Stimulated activated memory B cell treated with anti-CD40 and anti-IgM and Interleukin-4, amounts not matched to agents 10 μg/mL and 1 μg/mL and 100 μg/mL, for 72 hours (primary cell): ENCODE measurements around the gene CCDC88C.

Experiments
- ATAC-seq: fragments of 150-1000 bp; cut with Tn5 transposase; 2 replicates; pipeline ENCODE4 v1.10.0; 2021
- H3K27ac Mint-ChIP-seq: one replicate; pipeline ENCODE4 v1.8.0; 2022; ENCODE audit warnings: mild to moderate bottlenecking, mixed read lengths
- H3K27me3 Mint-ChIP-seq: one replicate; pipeline ENCODE4 v1.8.0; 2022; ENCODE audit warnings: mixed read lengths
- H3K36me3 Mint-ChIP-seq: one replicate; pipeline ENCODE4 v1.8.0; 2022; ENCODE audit warnings: mixed read lengths
- H3K4me1 Mint-ChIP-seq: one replicate; pipeline ENCODE4 v1.8.0; 2022; ENCODE audit warnings: mixed read lengths
- H3K4me3 Mint-ChIP-seq: one replicate; pipeline ENCODE4 v1.8.0; 2022; ENCODE audit warnings: mild to moderate bottlenecking, moderate library complexity, mixed read lengths
- H3K9me3 Mint-ChIP-seq: one replicate; pipeline ENCODE4 v1.8.0; 2022; ENCODE audit warnings: mixed read lengths

Gene CCDC88C

DNA sequence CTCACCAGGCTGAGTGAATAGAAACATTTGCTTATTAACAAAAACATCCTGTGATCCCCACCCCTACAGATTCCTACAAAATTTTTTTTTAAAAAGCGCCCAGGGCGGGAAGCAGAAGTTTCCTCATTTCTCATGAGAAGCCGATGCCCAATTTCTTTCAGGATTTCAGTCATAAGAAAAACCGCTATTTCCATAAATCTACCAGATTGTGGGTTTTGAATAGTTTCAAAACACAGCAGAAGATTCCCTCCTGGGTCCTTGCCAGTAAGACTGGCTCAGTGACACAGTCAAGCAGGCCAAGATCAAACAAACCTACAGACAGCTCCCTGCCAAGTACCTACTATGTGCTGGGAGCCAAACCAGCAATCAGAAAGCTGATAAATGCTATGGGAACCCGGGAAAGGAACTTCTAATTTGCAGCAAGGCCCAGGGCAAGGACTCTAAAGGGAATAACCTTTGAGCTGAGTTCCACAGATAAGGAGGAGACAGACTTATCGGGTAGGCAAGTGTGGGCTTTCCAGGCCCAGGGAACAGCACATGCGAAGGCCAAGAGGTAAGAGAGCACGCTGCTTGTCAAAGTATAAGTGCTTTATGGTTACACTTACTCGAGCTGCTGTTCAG lies 68.7 kb downstream of the CCDC88C start:
- Mint-ChIP-seq H3K36me3 (peaks cover 11% of the 10 kb centered on the region), H3K4me1 (peaks cover 91% of the 10 kb centered on the region), H3K4me3 (peak overlapping the region; percentile 20), H3K9me3 (no peaks in the 10 kb centered on the region), H3K27me3 (no peaks in the 10 kb centered on the region), H3K27ac (peak overlapping the region; percentile 90)
- ATAC-seq, result no peak

DNA sequence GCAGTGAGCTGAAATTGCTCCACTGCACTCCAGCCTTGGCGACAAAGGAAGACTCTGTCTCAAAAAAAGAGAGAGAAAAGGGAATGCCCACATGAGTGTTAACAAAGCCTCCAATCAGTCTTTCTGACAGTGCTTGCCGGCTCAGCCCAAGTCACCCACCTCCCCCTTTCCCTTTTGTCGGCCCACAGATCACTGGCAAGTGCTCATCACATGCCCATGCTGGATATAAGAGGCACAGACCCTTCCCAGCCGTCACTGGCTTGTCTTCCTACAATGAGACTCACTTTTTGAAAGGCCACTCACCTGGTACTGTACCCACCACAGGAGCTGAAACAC lies 70.8 kb downstream of the CCDC88C start:
- H3K36me3 Mint-ChIP-seq, result peaks cover 22% of the 10 kb centered on the region
- peaks cover 77% of the 10 kb centered on the region for H3K4me1 Mint-ChIP-seq
- no peaks in the 10 kb centered on the region for H3K27me3 Mint-ChIP-seq
- H3K27ac Mint-ChIP-seq, result peak overlapping the region; percentile 62
- no peak overlapping the region for H3K4me3 Mint-ChIP-seq
- no peaks in the 10 kb centered on the region for H3K9me3 Mint-ChIP-seq
- no peak for ATAC-seq

DNA sequence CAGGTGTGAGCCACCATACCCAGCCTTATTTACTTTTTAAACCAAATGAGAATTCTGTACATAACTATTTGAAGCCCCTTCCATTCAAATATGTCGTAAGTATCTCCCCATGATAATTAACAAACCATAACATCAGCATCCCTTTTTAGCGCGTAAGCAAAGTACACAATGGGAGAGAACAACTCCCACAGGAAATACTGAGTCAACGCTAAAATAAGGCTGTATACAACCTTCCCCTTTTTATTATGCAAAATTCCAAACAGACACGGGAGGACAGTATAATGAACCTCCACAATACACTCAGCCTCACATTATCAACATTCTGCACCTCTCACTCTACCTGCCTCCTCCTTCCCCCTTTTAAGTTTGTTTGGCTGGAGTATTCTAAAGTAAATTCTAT lies 73.5 kb downstream of the CCDC88C start:
- peaks cover 43% of the 10 kb centered on the region for H3K36me3 Mint-ChIP-seq

DNA sequence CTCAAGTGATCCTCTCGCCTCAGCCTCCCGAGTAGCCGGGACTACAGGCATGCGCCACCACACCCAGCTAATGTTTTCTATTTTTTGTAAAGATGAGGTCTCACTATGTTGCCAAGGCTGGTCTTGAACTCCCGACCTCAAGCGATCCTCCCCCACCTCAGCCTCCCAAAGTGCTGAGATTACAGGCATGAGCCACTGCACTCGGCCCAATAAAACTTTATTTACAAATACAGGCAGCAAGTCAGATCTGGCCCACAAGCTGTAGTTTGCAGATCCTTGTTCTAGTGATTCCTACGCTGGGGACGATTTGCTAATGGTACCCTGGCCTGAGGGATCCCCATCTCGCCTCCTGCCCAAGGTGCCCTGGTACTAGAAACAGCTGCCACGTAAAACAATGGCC lies 74.6 kb downstream of the CCDC88C start:
- Mint-ChIP-seq H3K4me3 (no peak overlapping the region), H3K4me1 (peaks cover 60% of the 10 kb centered on the region), H3K9me3 (no peaks in the 10 kb centered on the region), H3K27me3 (no peaks in the 10 kb centered on the region), H3K36me3 (peaks cover 46% of the 10 kb centered on the region), H3K27ac (no peak overlapping the region)
- ATAC-seq, result no peak

More for the DNA sequence above, 73.5 kb downstream of the CCDC88C start:
- Mint-ChIP-seq H3K27ac (peak overlapping the region; percentile 77), H3K4me3 (no peak overlapping the region), H3K4me1 (peaks cover 66% of the 10 kb centered on the region), H3K27me3 (no peaks in the 10 kb centered on the region), H3K9me3 (no peaks in the 10 kb centered on the region)
- ATAC-seq, result no peak

DNA sequence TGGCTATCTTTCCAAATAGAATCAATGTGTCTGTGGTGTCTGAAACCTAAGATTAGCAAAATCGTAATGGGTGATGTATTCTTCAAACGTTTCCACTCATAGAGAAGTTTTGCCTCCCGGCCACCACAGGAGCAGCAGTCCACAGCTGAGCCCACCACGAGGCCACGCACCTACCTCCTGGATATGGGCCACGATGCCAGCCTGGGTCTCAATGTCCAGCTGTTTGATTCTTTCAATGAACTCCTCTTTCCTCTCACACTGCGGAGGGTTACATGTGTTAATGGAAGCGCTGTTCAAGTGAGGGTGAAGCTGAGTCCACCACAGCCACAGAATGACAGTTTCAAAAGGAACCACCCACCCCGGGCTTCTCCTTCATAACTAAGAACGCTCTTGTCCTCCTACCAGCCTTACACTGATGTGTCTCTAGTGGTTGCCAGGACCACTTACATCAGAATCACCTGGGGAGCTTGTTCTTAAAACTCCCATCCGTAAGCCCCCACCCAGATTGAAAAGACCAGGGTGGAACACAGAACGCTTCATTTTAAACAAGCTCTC lies 75.3 kb downstream of the CCDC88C start:
- Mint-ChIP-seq H3K4me1 (peaks cover 59% of the 10 kb centered on the region), H3K36me3 (peaks cover 46% of the 10 kb centered on the region), H3K4me3 (no peak overlapping the region), H3K27ac (no peak overlapping the region), H3K9me3 (no peaks in the 10 kb centered on the region), H3K27me3 (no peaks in the 10 kb centered on the region)
- ATAC-seq, result no peak

DNA sequence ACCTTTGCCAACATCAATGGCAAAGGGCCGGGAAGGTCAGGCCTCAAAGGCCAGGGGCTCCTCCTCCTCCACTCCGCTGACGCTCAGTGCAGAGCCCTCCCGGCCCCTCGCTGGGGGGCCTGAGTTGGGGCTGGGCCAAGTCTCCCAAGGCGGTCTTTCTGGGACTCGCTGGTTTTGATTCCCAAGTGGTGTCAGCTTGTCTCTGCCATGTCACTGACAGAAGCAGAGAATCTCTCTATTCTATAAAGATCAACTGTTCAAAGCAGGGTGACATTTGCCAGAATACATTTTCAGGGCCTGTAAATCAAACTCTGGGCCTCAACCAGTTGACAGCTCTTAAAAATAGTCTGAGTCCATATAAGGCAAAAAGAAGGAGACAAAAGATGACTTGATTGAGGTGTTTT lies 75.9 kb downstream of the CCDC88C start:
- ATAC-seq, result no peak
- Mint-ChIP-seq H3K36me3 (peaks cover 46% of the 10 kb centered on the region), H3K27me3 (no peaks in the 10 kb centered on the region), H3K9me3 (no peaks in the 10 kb centered on the region), H3K27ac (no peak overlapping the region), H3K4me3 (no peak overlapping the region), H3K4me1 (peaks cover 54% of the 10 kb centered on the region)

DNA sequence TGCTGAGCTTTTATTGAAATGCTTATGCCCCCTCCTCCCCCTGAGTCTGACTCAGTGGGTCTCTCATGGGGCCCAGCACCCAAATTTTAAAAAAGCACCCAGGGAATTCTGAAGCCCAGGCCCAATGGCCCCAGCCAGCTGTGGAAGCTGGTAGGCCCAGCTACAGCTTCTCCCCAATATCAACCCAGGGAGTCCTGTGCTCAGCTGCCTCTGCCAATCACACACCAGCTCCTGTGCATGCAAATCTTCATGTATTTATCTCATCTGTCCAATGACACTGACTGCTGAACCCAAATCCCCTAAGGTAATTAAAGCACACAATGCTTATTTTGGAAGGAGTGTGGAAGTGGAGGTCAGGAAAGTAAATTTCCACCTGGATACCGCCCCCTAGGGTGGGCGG lies 76.3 kb downstream of the CCDC88C start:
- Mint-ChIP-seq H3K4me3 (no peak overlapping the region), H3K36me3 (peaks cover 46% of the 10 kb centered on the region), H3K27me3 (no peaks in the 10 kb centered on the region), H3K4me1 (peaks cover 50% of the 10 kb centered on the region), H3K9me3 (no peaks in the 10 kb centered on the region), H3K27ac (no peak overlapping the region)
- ATAC-seq, result no peak

DNA sequence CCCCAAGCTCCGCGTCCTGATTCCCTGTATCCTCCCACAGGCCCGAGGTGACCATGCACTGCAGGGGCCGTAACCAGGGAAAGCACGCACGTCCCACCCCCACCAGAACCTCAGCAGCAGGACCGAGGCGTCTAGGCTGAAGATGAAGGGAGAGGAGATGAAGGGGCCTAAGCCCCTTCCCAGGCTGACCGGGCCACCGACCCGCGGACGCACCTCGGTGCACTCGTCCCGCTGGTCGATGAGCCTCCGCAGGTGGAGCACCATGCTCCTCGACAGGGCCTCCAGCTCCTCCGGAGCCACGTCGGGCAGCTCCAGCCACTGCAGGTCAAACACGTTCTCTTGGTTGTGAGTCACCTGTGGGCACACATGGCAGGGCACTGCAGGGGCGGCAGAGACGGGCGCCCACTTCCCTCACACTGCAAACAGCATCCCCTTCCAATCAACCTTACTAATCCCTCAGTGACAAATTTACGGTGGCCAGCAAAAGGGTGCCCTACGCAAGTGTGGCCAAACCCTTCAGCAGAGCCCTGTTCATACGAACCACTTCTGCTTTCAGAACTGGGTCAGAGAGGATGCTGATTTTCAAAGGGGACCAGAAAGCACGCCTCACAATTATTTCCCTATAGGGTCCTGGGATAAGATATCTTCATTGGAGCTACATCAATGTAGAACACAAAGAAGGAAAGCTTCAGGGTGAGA lies 77.8 kb downstream of the CCDC88C start:
- ATAC-seq, result peak; percentile 70
- peak overlapping the region; percentile 26 for H3K27ac Mint-ChIP-seq

DNA sequence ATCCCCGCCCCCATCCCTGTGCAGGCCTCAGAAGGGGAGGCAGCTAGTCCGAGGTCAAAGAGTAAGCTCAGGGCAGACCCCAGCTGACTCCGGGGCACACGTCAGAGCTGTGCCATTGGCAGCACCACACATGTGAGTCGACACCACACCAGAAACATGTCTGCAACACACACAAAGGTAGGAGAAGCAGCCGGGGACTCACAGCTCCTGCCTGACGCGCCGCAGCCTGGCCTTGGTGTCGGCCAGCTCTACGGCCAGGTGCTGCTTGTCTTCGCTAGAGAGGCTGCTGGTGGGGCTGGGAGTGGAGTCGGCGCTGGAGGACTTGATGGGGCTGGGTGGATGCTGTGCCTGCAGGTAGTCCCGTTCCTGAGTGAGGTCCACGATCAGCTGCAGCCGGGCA lies 78.5 kb downstream of the CCDC88C start:
- no peaks in the 10 kb centered on the region for H3K9me3 Mint-ChIP-seq
- no peaks in the 10 kb centered on the region for H3K27me3 Mint-ChIP-seq
- H3K27ac Mint-ChIP-seq, result peak overlapping the region; percentile 26
- H3K4me1 Mint-ChIP-seq, result peaks cover 44% of the 10 kb centered on the region
- no peak overlapping the region for H3K4me3 Mint-ChIP-seq
- ATAC-seq, result no peak
- peaks cover 46% of the 10 kb centered on the region for H3K36me3 Mint-ChIP-seq

More for the DNA sequence above, 77.8 kb downstream of the CCDC88C start:
- Mint-ChIP-seq H3K27me3 (no peaks in the 10 kb centered on the region), H3K9me3 (no peaks in the 10 kb centered on the region), H3K4me1 (peaks cover 44% of the 10 kb centered on the region), H3K4me3 (no peak overlapping the region), H3K36me3 (peaks cover 50% of the 10 kb centered on the region)

DNA sequence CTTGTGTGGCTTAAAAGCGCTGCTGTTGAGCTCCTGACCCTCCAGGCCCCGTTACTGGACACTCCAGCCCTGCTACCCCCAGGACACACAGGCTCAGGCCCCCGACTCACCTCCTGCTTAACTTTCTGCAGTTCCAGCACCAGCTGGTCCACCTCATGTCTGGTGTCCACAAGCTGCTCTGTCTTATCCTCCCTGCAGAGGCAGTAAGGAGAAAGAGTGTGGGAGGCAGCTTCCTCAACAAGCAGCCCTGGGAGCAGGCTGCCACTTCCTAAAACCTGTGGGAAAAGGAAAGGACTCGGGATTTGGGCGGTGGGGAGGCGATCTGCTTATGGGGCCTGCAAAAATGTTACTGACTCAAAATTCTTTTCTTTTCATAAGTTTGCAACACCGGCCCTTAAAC lies 79.2 kb downstream of the CCDC88C start:
- Mint-ChIP-seq H3K27me3 (no peaks in the 10 kb centered on the region), H3K4me3 (no peak overlapping the region), H3K9me3 (no peaks in the 10 kb centered on the region), H3K36me3 (peaks cover 40% of the 10 kb centered on the region), H3K27ac (no peak overlapping the region), H3K4me1 (peaks cover 44% of the 10 kb centered on the region)
- ATAC-seq, result no peak

DNA sequence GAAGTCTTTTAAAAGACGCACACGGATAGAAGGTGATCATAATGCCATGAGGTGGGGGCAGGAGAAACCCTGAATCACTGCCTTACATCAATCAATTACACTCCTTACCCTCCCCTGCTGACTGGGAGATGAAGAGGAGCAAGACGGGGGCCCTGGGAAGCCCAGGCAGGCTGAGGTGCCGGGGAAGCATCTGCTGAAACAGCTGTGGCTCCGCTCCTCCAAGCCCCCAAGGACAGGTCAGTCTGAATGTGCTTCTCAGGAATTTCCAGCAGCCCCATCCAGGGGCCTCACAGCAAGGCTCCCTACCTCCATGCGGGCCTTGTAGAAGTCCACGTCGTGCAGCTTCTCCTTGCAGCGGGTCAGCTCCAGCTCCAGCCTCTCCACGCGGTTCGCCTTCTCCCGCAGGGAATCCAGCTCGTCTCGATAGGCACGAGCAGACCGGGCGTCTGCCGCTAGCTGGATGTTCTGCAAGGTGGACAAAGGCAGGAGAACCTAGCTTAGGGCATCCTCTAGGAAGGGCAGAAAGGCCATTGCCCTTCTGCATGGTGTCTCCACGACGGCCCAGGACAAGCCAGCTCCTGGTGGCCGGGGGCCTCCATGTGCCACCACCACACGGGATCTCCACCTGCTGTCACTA lies 79.8 kb downstream of the CCDC88C start:
- no peak overlapping the region for H3K4me3 Mint-ChIP-seq
- H3K4me1 Mint-ChIP-seq, result peaks cover 46% of the 10 kb centered on the region
- no peaks in the 10 kb centered on the region for H3K9me3 Mint-ChIP-seq
- no peak overlapping the region for H3K27ac Mint-ChIP-seq
- ATAC-seq, result no peak
- peaks cover 40% of the 10 kb centered on the region for H3K36me3 Mint-ChIP-seq
- H3K27me3 Mint-ChIP-seq, result no peaks in the 10 kb centered on the region

DNA sequence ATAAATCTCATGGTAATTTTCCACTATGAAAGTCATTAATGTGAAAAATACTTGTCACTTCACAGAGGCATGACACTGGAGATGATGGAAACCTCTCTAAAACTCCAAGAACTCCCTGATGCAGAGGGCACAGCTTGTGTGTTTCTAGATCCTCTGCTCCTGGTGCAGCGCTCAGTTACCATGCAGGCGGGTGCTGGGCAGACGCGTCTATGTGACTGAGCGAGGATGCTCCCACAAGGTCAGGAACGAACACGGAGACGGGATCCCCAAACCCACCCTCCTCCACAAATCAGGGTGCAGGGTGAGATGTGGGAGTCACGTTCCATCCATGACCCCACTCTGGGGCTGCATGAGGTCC lies 81.5 kb downstream of the CCDC88C start:
- H3K9me3 Mint-ChIP-seq, result no peaks in the 10 kb centered on the region
- peaks cover 64% of the 10 kb centered on the region for H3K4me1 Mint-ChIP-seq
- no peak for ATAC-seq
- no peak overlapping the region for H3K4me3 Mint-ChIP-seq
- H3K27me3 Mint-ChIP-seq, result no peaks in the 10 kb centered on the region
- H3K36me3 Mint-ChIP-seq, result peaks cover 37% of the 10 kb centered on the region
- peak overlapping the region; percentile 49 for H3K27ac Mint-ChIP-seq

DNA sequence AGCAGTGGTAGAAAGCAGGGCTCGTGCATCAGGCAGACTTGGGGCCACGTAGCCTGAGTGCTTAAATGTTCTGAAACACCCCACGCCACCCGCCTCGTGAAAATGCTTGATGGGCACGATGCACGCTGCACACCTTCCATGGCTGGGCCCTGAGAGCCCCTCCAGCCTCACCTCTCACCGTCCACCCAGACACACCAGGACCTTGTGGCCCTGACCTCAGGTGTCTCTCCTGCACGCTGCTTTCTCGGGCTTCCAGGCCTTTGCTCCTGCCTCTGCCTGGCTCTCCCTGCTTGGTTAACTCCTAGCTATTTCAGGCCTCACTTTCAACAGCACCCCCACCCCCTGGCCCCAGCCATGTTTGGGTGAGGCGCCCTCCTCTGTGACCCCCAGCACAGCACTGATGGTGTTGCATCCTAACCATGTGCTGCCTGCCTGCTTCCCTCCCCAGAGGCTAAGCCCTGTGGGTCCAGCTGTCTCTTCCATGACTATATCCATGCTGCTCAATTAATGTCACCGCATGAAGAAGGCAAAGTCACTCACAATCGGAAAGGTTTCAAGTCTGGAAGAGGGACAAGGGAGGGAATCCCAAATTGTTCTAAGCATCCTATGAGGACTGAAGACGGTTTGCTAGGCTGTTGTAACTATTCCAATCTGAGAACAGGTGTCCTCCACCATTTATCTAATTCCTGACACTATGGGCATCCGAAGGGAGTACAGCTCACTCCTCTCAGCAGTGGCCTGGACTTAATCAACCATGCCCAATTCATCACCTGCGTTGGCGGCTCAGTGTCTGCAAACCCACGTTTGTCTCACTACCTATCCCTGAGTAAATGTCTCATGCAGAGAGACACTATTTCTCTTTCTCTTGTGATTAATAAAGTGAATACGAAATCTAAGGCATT lies 82.2 kb downstream of the CCDC88C start:
- H3K27me3 Mint-ChIP-seq, result no peaks in the 10 kb centered on the region
- peaks cover 41% of the 10 kb centered on the region for H3K36me3 Mint-ChIP-seq
- H3K4me3 Mint-ChIP-seq, result no peak overlapping the region
- ATAC-seq, result no peak
- H3K9me3 Mint-ChIP-seq, result no peaks in the 10 kb centered on the region
- H3K27ac Mint-ChIP-seq, result peak overlapping the region; percentile 49
- H3K4me1 Mint-ChIP-seq, result peaks cover 67% of the 10 kb centered on the region

DNA sequence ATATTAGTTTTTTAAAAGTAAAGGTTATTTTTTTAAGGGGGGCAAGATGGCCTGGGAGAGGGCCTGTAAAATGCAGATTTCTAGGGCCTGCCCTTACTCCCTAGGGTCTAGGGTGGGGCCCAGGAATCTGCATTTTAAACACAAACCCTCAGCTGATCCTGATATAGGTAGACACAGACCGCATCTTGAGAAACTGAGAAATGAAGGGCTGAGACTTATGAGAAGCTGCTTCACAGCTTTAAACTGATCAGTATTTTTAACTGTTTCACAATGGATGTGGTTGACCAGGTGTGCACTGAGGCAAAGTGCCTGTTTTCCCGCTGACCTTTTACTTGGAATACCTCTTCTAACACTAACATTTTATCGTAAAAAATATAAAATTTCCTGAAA lies 84.0 kb downstream of the CCDC88C start:
- H3K36me3 Mint-ChIP-seq, result peaks cover 39% of the 10 kb centered on the region
- H3K4me1 Mint-ChIP-seq, result peaks cover 62% of the 10 kb centered on the region
- H3K4me3 Mint-ChIP-seq, result no peak overlapping the region
- no peaks in the 10 kb centered on the region for H3K27me3 Mint-ChIP-seq
- ATAC-seq, result peak; percentile 41
- H3K9me3 Mint-ChIP-seq, result no peaks in the 10 kb centered on the region
- peak overlapping the region; percentile 99 for H3K27ac Mint-ChIP-seq
